IMR-90 (cell line): ENCODE results near the gene PDE4B. TPM values are rescaled to one million over a fixed set of nuclear protein-coding genes. Genes with fewer than 3 reads are reported as not detected.

Experiments used
- ATAC-seq: fragments of 200-7000 bp; cut with Tn5 transposase; 2 replicates; pipeline ENCODE4 v1.9.1; 2020; ENCODE audit warnings: low read depth, mild to moderate bottlenecking, moderate library complexity
- BruUV-seq: library from RNA; stranded (reverse); fragments of 400-500 nt; replicated peaks from 2 replicates; lab custom pipeline; 2021; lab: Mats Ljungman, UMichigan
- CTCF ChIA-PET: fragments of 300-600 bp; formaldehyde crosslinking; extraction: SDS; loops from one replicate; lab custom pipeline; 2021; ENCODE audit warnings: antibody characterized with exemption; lab: Yijun Ruan, JAX
- POLR2A ChIA-PET: fragments of 300-600 bp; sonication (Branson Sonifier 250); formaldehyde crosslinking; loops from one replicate; lab custom pipeline; 2022; ENCODE audit warnings: antibody characterized with exemption; ENCODE audit not compliant: unreplicated experiment; lab: Charles Lee
- DNase-seq: peaks from one replicate; pipeline ENCODE4 v3.0.0; 2013
- H2AFZ ChIP-seq: replicated peaks from 2 replicates; pipeline ENCODE3; 2013; ENCODE audit warnings: low read length, mild to moderate bottlenecking; ENCODE audit not compliant: poor library complexity
- H2AK5ac ChIP-seq: 2 replicates; pipeline ENCODE4 v1.6.1; 2013; ENCODE audit warnings: low read depth, low read length, inconsistent platforms
- H2AK9ac ChIP-seq: replicated peaks from 2 replicates; pipeline ENCODE3; 2013; ENCODE audit warnings: mild to moderate bottlenecking, low read depth, low read length, moderate library complexity; ENCODE audit not compliant: poor library complexity
- H2BK120ac ChIP-seq: 2 replicates; pipeline ENCODE4 v1.6.1; 2013; ENCODE audit warnings: low read depth, low read length, inconsistent platforms
- H2BK15ac ChIP-seq: 3 replicates; pipeline ENCODE4 v1.6.1; 2013; ENCODE audit warnings: low read depth, low read length, inconsistent platforms
- H2BK20ac ChIP-seq: 2 replicates; pipeline ENCODE4 v1.6.1; 2013; ENCODE audit warnings: low read depth, mild to moderate bottlenecking, inconsistent platforms, low read length, moderate library complexity
- H2BK5ac ChIP-seq: 2 replicates; pipeline ENCODE4 v1.6.1; 2013; ENCODE audit warnings: mild to moderate bottlenecking, low read depth, low read length, inconsistent platforms; ENCODE audit not compliant: poor library complexity, severe bottlenecking
- H3K14ac ChIP-seq: replicated peaks from 2 replicates; pipeline ENCODE4 v1.6.1; 2013; ENCODE audit warnings: low read depth, low read length, inconsistent platforms
- H3K18ac ChIP-seq: 2 replicates; pipeline ENCODE4 v1.6.1; 2013; ENCODE audit warnings: low read depth, low read length, control low read depth
- H3K23ac ChIP-seq: 2 replicates; pipeline ENCODE4 v1.6.1; 2013; ENCODE audit warnings: low read depth, low read length, inconsistent platforms
- H3K27ac ChIP-seq: 2 replicates; pipeline ENCODE4 v1.5.1; 2013; ENCODE audit warnings: mild to moderate bottlenecking, control low read depth, low read length; ENCODE audit not compliant: insufficient read depth
- H3K27me3 ChIP-seq: 2 replicates; pipeline ENCODE4 v1.6.1; 2013; ENCODE audit warnings: low read length; ENCODE audit not compliant: control insufficient read depth, insufficient read depth
- H3K36me3 ChIP-seq: 2 replicates; pipeline ENCODE4 v1.6.1; 2013; ENCODE audit warnings: low read length, mixed read lengths; ENCODE audit not compliant: control insufficient read depth, insufficient read depth
- H3K4ac ChIP-seq: 2 replicates; pipeline ENCODE4 v1.6.1; 2013; ENCODE audit warnings: low read depth, low read length, inconsistent platforms
- H3K4me1 ChIP-seq: 2 replicates; pipeline ENCODE4 v1.6.1; 2013; ENCODE audit warnings: low read length, mixed read lengths; ENCODE audit not compliant: control insufficient read depth, insufficient read depth
- H3K4me2 ChIP-seq: 2 replicates; pipeline ENCODE4 v1.6.1; 2013; ENCODE audit warnings: low read depth, mild to moderate bottlenecking, control low read depth, low read length, moderate library complexity
- H3K4me3 ChIP-seq: 2 replicates; pipeline ENCODE4 v1.5.1; 2013; ENCODE audit warnings: low read depth, mild to moderate bottlenecking, control low read depth, low read length, moderate library complexity; ENCODE audit not compliant: insufficient read depth
- H3K56ac ChIP-seq: 2 replicates; pipeline ENCODE4 v1.6.1; 2013; ENCODE audit warnings: low read length, inconsistent platforms; ENCODE audit not compliant: insufficient read depth; ENCODE audit errors: extremely low read depth
- H3K79me1 ChIP-seq, 2 experiments: 2 replicates each; pipeline ENCODE4 v1.6.1; 2013; ENCODE audit warnings: low read length in 2 of 2, inconsistent platforms in 1 of 2, low read depth in 1 of 2
- H3K9ac ChIP-seq: 2 replicates; pipeline ENCODE4 v1.6.1; 2013; ENCODE audit warnings: low read depth, low read length, control low read depth
- H3K9me1 ChIP-seq: 2 replicates; pipeline ENCODE4 v1.6.1; 2013; ENCODE audit warnings: low read length, inconsistent platforms; ENCODE audit not compliant: insufficient read depth
- H3K9me3 ChIP-seq: 2 replicates; pipeline ENCODE4 v1.6.1; 2013; ENCODE audit warnings: low read length; ENCODE audit not compliant: control insufficient read depth, insufficient read depth
- H4K20me1 ChIP-seq: 2 replicates; pipeline ENCODE4 v1.6.1; 2013; ENCODE audit warnings: low read length, inconsistent platforms; ENCODE audit not compliant: insufficient read depth
- H4K5ac ChIP-seq: 2 replicates; pipeline ENCODE4 v1.6.1; 2013; ENCODE audit warnings: mild to moderate bottlenecking, low read depth, low read length, control low read depth
- H4K8ac ChIP-seq, 2 experiments: 2 replicates each; pipeline ENCODE4 v1.6.1; 2013; ENCODE audit warnings: low read depth in 2 of 2, low read length in 2 of 2, control low read depth in 1 of 2, inconsistent platforms in 1 of 2
- H4K91ac ChIP-seq: 2 replicates; pipeline ENCODE4 v1.6.1; 2013; ENCODE audit warnings: low read depth, low read length, inconsistent platforms; ENCODE audit not compliant: insufficient read depth
- CHD1 ChIP-seq: IDR thresholded peaks from 2 replicates; pipeline ENCODE4 v1.6.1; 2012; ENCODE audit warnings: low read depth, low read length, improper control_type of control experiment
- WGBS, 2 experiments: methylation state at CpG; one replicate each; pipeline versions ENCODE4 v1.1.5 to v1.1.7; 2013; ENCODE audit warnings: missing lambda C conversion rate in 2 of 2; ENCODE audit not compliant: insufficient read length in 1 of 2; ENCODE audit errors: extremely low coverage in 2 of 2; 5-methylcytosine and 5-hydroxymethylcytosine counted together
- dilution Hi-C: fragments of 300-500 bp; cut with HindIII; formaldehyde crosslinking; loops from one replicate; pipeline ENCODE4 v1.14.3; 2018; ENCODE audit warnings: low sequenced_read_pairs; ENCODE audit not compliant: unreplicated experiment
- in situ Hi-C: fragments of 300-500 bp; cut with MboI; formaldehyde crosslinking; loops from 3 replicates; pipeline ENCODE4 v1.14.3; 2019; ENCODE audit warnings: low sequenced_read_pairs, inconsistent platforms, mixed read lengths
- intact Hi-C: fragments of 100-400 bp; cut with micrococcal nuclease; formaldehyde crosslinking; loops from 2 replicates; pipeline ENCODE4 v1.10.0; 2022
- polyA plus RNA-seq, 3 experiments: library from polyadenylated mRNA; depleted of rRNA; stranded (reverse); fragments of >200 nt; gene quantifications; 2 replicates each; pipeline ENCODE4 v1.2.3, GENCODE V29; 2012; ENCODE audit warnings: low replicate concordance in 1 of 3
- total RNA-seq: library from RNA; depleted of rRNA; stranded (reverse); fragments of >200 nt; gene quantifications from 2 replicates; pipeline ENCODE4 v1.2.3, GENCODE V29; 2012

PDE4B gene
- total and polyA plus RNA-seq, 2 of the 4 experiments (the other 2 are of a cell fraction), result 5.8 to 21.3 TPM

- Histone ChIP-seq H2BK5ac (no peak overlapping the region), H3K9ac (no peak overlapping the region), H3K56ac (no peak overlapping the region), H3K79me1 (no peaks in the 10 kb centered on the region), H4K91ac (no peak overlapping the region), H3K9me3 (no peaks in the 10 kb centered on the region), H3K9me1 (no peaks in the 10 kb centered on the region), H4K8ac (no peak overlapping the region), H4K20me1 (no peaks in the 10 kb centered on the region), H3K23ac (no peak overlapping the region), H3K36me3 (no peaks in the 10 kb centered on the region), H2BK20ac (no peak overlapping the region), H2BK15ac (no peak overlapping the region), H3K4me3 (no peak overlapping the region), H2AFZ (no peak overlapping the region), H2AK9ac (no peak overlapping the region), H3K27ac (no peak overlapping the region), H3K14ac (no peak overlapping the region), H3K4me2 (no peak overlapping the region), H3K18ac (no peak overlapping the region), H2AK5ac (no peak overlapping the region), H3K27me3 (no peaks in the 10 kb centered on the region), H3K4me1 (peaks cover 5% of the 10 kb centered on the region), H3K4ac (no peak overlapping the region), H4K5ac (no peak overlapping the region), H2BK120ac (no peak overlapping the region)
- ATAC-seq (no peak), DNase-seq (no peak)
- CTCF ChIA-PET, result no interaction called here
- BruUV-seq, result no TSS peak
- dilution Hi-C loops (no loop called here), intact Hi-C loops (no loop called here), in situ Hi-C loops (no loop called here)
- TF ChIP-seq CHD1, result no peak
- POLR2A ChIA-PET, result no interaction called here
- WGBS, 2 experiments, result no CpG with 5 or more reads among the region's 1 CpG
Observed at GRCh38 chr1:66296370-66296769, 503.7 kb downstream of the PDE4B start.
